HG03521 (cell line): ENCODE measurements around the gene SAXO2.
"Not testable (repeated sequence)": the region's sequence is repeated elsewhere in the genome, so short reads cannot be mapped to it uniquely, and the experiment has no call there.

Experiments used
- ATAC-seq: cut with Tn5 transposase; IDR thresholded peaks from one replicate; pipeline ENCODE4 v1.9.1; 2021; ENCODE audit warnings: mild to moderate bottlenecking, moderate library complexity; ENCODE audit not compliant: unreplicated experiment

Gene SAXO2

DNA sequence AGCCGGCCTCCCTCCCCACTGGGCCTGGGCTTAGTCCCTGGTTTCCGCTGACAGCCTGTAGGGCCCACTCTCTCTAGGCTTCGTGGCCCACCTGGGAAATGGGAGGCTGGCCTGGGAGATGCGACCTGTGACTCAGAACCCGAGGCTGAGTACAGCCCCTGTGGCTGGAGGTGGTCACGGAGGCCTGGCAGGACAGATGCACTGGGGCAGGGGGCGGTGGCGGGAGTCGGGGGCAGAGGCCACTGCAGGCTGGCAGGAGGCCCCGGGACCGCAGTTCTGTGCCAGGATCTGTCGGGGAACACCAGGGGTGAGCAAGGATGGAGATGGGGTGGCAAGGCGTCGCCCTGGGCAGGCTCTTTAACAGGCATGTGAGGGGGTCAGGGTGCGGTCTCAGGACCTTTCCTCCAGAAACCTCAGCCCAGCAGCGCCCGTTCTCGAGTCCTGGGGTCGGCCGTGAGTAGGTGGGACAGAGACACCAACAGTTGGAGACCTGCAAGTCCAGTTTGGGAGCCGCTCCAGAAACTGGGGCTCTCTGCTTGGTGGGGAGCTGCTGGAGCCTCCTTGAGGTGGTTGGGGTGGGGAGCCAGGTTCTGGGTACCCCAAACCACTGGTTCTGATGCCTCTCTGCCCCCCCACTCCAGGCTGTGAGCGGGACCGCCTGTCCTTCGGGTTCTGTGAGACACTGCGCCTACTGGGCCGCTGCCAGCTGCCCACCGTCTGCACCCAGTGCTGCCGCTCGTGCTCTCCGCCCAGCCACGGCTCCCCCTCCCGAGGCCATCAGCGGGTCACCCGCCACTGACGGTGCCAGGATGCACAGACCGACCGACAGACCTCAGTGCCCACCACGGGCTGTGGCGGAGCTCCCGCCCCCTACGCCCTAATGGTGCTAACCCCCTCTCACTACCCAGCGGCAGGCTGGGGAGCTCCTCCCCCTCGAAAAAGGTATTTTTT is 71.3 kb downstream of the SAXO2 start:
- ATAC-seq: not testable (repeated sequence)
